K562 (cell line): Measurements from ENCODE around the gene SPCS3. TPM values are rescaled to one million over a fixed set of nuclear protein-coding genes. Genes with fewer than 3 reads are reported as not detected.

Experiments used
- ATAC-seq: fragments of 200-7000 bp; cut with Tn5 transposase; 3 replicates; pipeline ENCODE4 v1.9.1; 2020; ENCODE audit warnings: moderate library complexity
- BruUV-seq: library from RNA; stranded (reverse); fragments of 400-500 nt; replicated peaks from 2 replicates; lab custom pipeline; 2021; lab: Mats Ljungman, UMichigan
- CTCF ChIA-PET: fragments of 300-600 bp; formaldehyde crosslinking; extraction: SDS; loops from one replicate; lab custom pipeline; 2021; ENCODE audit warnings: low intra/inter-chr PET ratio; lab: Yijun Ruan, JAX
- POLR2A ChIA-PET: fragments of 300-600, 350-650 bp; sonication (Branson Sonifier 250); formaldehyde crosslinking; extraction: SDS; loops from one replicate; lab custom pipeline; 2021; ENCODE audit warnings: antibody characterized with exemption, inconsistent platforms; lab: Yijun Ruan, JAX
- DNase-seq, 4 experiments: peaks; one replicate each; pipeline versions ENCODE4 v3.0.0 to v3.0.0-alpha.2; 2011 to 2018; ENCODE audit warnings: low spot score in 3 of 4, mixed read lengths in 3 of 4; ENCODE audit errors: extremely low read depth in 1 of 4
- FAIRE-seq: peaks from 2 replicates; lab custom pipeline; 2011; peaks lifted over from hg19 to GRCh38; lab: Jason Lieb, UNC
- H2AFZ ChIP-seq: 2 replicates; pipeline ENCODE4 v1.6.0; 2011; ENCODE audit warnings: low read depth, low read length, control low read depth, inconsistent platforms
- H3K27ac ChIP-seq: fragments of 200-600 bp; 3 replicates; pipeline ENCODE4 v1.8.0; 2011; ENCODE audit warnings: low read depth, mild to moderate bottlenecking, control low read depth, inconsistent platforms, low read length, moderate library complexity, mixed read lengths; ENCODE audit errors: extremely low read depth
- H3K27me3 ChIP-seq, 2 experiments: fragments of 300-600 bp in 1 of 2; 2 replicates in 1 of 2; 3 replicates in 1 of 2; pipeline versions ENCODE4 v1.6.0 to v1.8.0; 2011; ENCODE audit warnings: inconsistent platforms in 2 of 2, low read length in 2 of 2, mild to moderate bottlenecking in 1 of 2, mixed read lengths in 1 of 2, moderate library complexity in 1 of 2; ENCODE audit not compliant: control insufficient read depth in 2 of 2, insufficient read depth in 2 of 2
- H3K36me3 ChIP-seq: fragments of 300-600 bp; 3 replicates; pipeline ENCODE4 v1.8.0; 2011; ENCODE audit warnings: mild to moderate bottlenecking, low read length, inconsistent platforms; ENCODE audit not compliant: control insufficient read depth, insufficient read depth
- H3K4me1 ChIP-seq, 2 experiments: fragments of 200-600 bp in 1 of 2; replicated peaks in 1 of 2; 2 replicates in 1 of 2; 3 replicates in 1 of 2; pipeline versions ENCODE4 v1.5.1 to v1.8.0; 2011; ENCODE audit warnings: inconsistent platforms in 2 of 2, low read length in 2 of 2, mild to moderate bottlenecking in 1 of 2, mixed read lengths in 1 of 2, moderate library complexity in 1 of 2; ENCODE audit not compliant: control insufficient read depth in 2 of 2, insufficient read depth in 2 of 2
- H3K4me2 ChIP-seq: 2 replicates; pipeline ENCODE4 v1.6.1; 2011; ENCODE audit warnings: low read length, control low read depth, inconsistent platforms, mixed read lengths; ENCODE audit not compliant: insufficient read depth
- H3K4me3 ChIP-seq: fragments of 200-600 bp; sonication (generic), shearing (Covaris generic); 2 replicates; pipeline ENCODE4 v1.5.1; 2016; ENCODE audit warnings: control low read depth, inconsistent platforms
- H3K79me2 ChIP-seq: fragments of 200-600 bp; 3 replicates; pipeline ENCODE4 v1.8.0; 2011; ENCODE audit warnings: low read length, inconsistent platforms; ENCODE audit not compliant: control insufficient read depth, insufficient read depth
- H3K9ac ChIP-seq, 2 experiments: 2 replicates each; pipeline versions ENCODE4 v1.6.0 to v1.6.1; 2011; ENCODE audit warnings: low read depth in 2 of 2, low read length in 2 of 2, control low read depth in 1 of 2, inconsistent platforms in 1 of 2, mild to moderate bottlenecking in 1 of 2, mixed read lengths in 1 of 2; ENCODE audit not compliant: insufficient read depth in 1 of 2
- H3K9me1 ChIP-seq: one replicate; pipeline ENCODE4 v1.6.0; 2011; ENCODE audit warnings: inconsistent platforms, mild to moderate bottlenecking, low read length, moderate library complexity; ENCODE audit not compliant: control insufficient read depth, insufficient read depth
- H3K9me3 ChIP-seq: replicated peaks from 2 replicates; pipeline ENCODE4 v1.5.1; 2011; ENCODE audit warnings: low read depth, low read length, inconsistent platforms; ENCODE audit not compliant: control insufficient read depth, insufficient read depth
- H4K20me1 ChIP-seq: replicated peaks from 2 replicates; pipeline ENCODE4 v1.6.1; 2011; ENCODE audit warnings: low read length, inconsistent platforms, mixed read lengths; ENCODE audit not compliant: control insufficient read depth, insufficient read depth
- AFF1 ChIP-seq, 2 experiments: fragments of 450-650 bp; IDR thresholded peaks; 2 replicates each; pipeline ENCODE4 v1.6.1; 2018; ENCODE audit warnings: mild to moderate bottlenecking in 2 of 2, low read depth in 1 of 2; ENCODE audit not compliant: partially characterized antibody in 2 of 2
- CBFB ChIP-seq: sonication (generic); formaldehyde crosslinking; IDR thresholded peaks from 2 replicates; pipeline ENCODE4 v1.4.0; 2020; ENCODE audit warnings: mild to moderate bottlenecking, missing genetic modification reagents
- CREBBP ChIP-seq: IDR thresholded peaks from one replicate; pipeline ENCODE4 v1.6.1; 2012; ENCODE audit warnings: low read depth, mild to moderate bottlenecking, control low read depth, inconsistent platforms, low read length
- ERF ChIP-seq: fragments of 450-650 bp; formaldehyde crosslinking; IDR thresholded peaks from 2 replicates; pipeline ENCODE4 v1.4.0; 2020; ENCODE audit warnings: mild to moderate bottlenecking, mixed read lengths
- GABPB2 ChIP-seq: fragments of 250-450 bp; sonication (Bioruptor Pico); conservative IDR thresholded peaks from 2 replicates; pipeline ENCODE4 v1.5.1; 2021; ENCODE audit warnings: mild to moderate bottlenecking
- MEIS2 ChIP-seq: fragments of 450-650 bp; IDR thresholded peaks from 2 replicates; pipeline ENCODE4 v1.6.1; 2014; ENCODE audit warnings: mild to moderate bottlenecking; ENCODE audit not compliant: partially characterized antibody
- NCOR1 ChIP-seq: fragments of 450-650 bp; IDR thresholded peaks from 2 replicates; pipeline ENCODE4 v1.6.1; 2016; ENCODE audit warnings: mild to moderate bottlenecking, moderate library complexity
- NEUROD1 ChIP-seq: fragments of 150-350 bp; IDR thresholded peaks from 2 replicates; pipeline ENCODE4 v1.6.1; 2014; ENCODE audit warnings: borderline replicate concordance, low read length, low read depth; ENCODE audit not compliant: partially characterized antibody
- RAD21 ChIP-seq, 2 experiments: fragments of 250-450 bp in 1 of 2; fragments of 450-650 bp in 1 of 2; sonication (Bioruptor Pico) in 1 of 2; formaldehyde crosslinking in 1 of 2; IDR thresholded peaks in 1 of 2; conservative IDR thresholded peaks in 1 of 2; 2 replicates each; pipeline versions ENCODE4 v1.4.0 to v1.8.0; 2020 to 2022; ENCODE audit warnings: mild to moderate bottlenecking in 2 of 2, moderate library complexity in 1 of 2
- THRAP3 ChIP-seq: fragments of 450-650 bp; IDR thresholded peaks from 2 replicates; pipeline ENCODE4 v1.6.1; 2016; ENCODE audit warnings: mild to moderate bottlenecking, inconsistent platforms, borderline replicate concordance
- ZNF197 ChIP-seq: fragments of 200-800 bp; sonication (Bioruptor generic); IDR thresholded peaks from 2 replicates; pipeline ENCODE4 v1.6.1; 2016; ENCODE audit warnings: low read depth, missing genetic modification characterization, missing compliant biosample characterization
- WGBS: fragments of 100-300 bp; shearing (Covaris generic); methylation state at CpG from one replicate; pipeline ENCODE4 v1.1.6; 2016; ENCODE audit warnings: low coverage, mixed read lengths; ENCODE audit not compliant: insufficient coverage; ENCODE audit errors: missing lambda C conversion rate; 5-methylcytosine and 5-hydroxymethylcytosine counted together
- in situ Hi-C: fragments of 300-500 bp; cut with MboI; formaldehyde crosslinking; loops from 4 replicates; pipeline ENCODE4 v1.15.0; 2018; ENCODE audit warnings: inconsistent platforms, mixed read lengths
- intact Hi-C: fragments of 100-400 bp; cut with micrococcal nuclease; formaldehyde crosslinking; loops from 2 replicates; pipeline ENCODE4 v1.14.2; 2022
- polyA plus RNA-seq, 8 experiments: library from polyadenylated mRNA; depleted of rRNA in 4 of 8; stranded (reverse) in 5 of 8; unstranded in 3 of 8; fragments of >200 nt; fragmentation: Nextera tagmentation in 2 of 8; fragmentation: Illumina TruSeq in 1 of 8; extraction: Ambion mirVana in 2 of 8; extraction: Trizol in 1 of 8; gene quantifications; 2 replicates each; pipeline versions ENCODE4 v1.2.1 to v1.2.3, GENCODE V29; 2011 to 2014; ENCODE audit warnings: inconsistent platforms in 1 of 8, missing spikeins in 1 of 8
- total RNA-seq, 7 experiments: library from RNA; depleted of rRNA in 6 of 7; stranded (reverse); fragments of >200 nt in 6 of 7; fragmentation: Illumina TruSeq in 2 of 7; extraction: Trizol in 2 of 7; gene quantifications; 2 replicates each; pipeline versions ENCODE4 v1.2.1 to v1.2.3, GENCODE V29; 2011 to 2021; ENCODE audit warnings: low replicate concordance in 1 of 7
- TF ChIP-seq, protein P1 (sequence below): fragments of 250-450 bp; sonication (Bioruptor Pico); IDR thresholded peaks from 2 replicates; pipeline ENCODE4 v1.5.0; 2021

Gene SPCS3
- total and polyA plus RNA-seq, 9 of the 15 experiments (the other 6 are each of a cell fraction or from before 2014, with no cell fraction given): 64.6 to 196 (median 85.4) TPM

GRCh38 chr4:176298664-176299063, 21.1 kb upstream of the SPCS3 start (continued):
- TF ChIP-seq AFF1 (IDR thresholded peaks at IDR 0.05; ENCODE audit: low read depth in 1 of 2, partially characterized antibody in 2 of 2): no peak
- TF ChIP-seq RAD21 (CRISPR knock-in tag; conservative IDR thresholded peaks at IDR 0.05 in 1 of 2, IDR thresholded peaks at IDR 0.05 in 1 of 2): no peak
- no peak for TF ChIP-seq ERF (CRISPR knock-in tag)
- no peak for TF ChIP-seq CBFB (CRISPR knock-in tag)
- no peak for TF ChIP-seq CREBBP

DNA sequence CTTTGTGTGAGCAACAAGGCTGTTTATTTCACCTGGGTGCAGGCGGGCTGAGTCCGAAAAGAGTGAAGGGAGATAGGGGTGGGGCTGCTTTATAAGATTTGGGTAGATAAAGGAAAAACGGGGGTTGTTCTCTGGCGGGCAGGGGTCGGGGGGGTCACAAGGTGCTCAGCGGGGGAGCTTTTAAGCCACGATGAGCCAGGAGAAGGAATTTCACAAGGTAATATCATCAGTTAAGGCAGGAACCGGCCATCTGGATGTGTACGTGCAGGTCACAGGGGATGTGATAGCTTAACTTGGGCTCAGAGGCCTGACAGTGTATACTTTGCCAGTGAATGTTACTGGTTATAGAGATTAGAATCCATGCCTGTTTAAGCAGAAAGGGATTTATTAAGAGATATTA, 19.7 kb upstream of the SPCS3 start:
- 44% methylated on average over 3 of the region's 9 CpGs for WGBS
- intact Hi-C loops (no loop called here), in situ Hi-C loops (no loop called here)
- no peak overlapping the region for H2AFZ ChIP-seq
- H3K4me2 ChIP-seq: no peak overlapping the region
- ATAC-seq: no peak
- FAIRE-seq: no peak
- no peaks in the 10 kb centered on the region for H3K36me3 ChIP-seq
- no peak overlapping the region for H3K9ac ChIP-seq
- H3K4me1 ChIP-seq: no peaks in the 10 kb centered on the region; a peak in 1 of 5 replicates
- H3K9me3 ChIP-seq: no peaks in the 10 kb centered on the region
- no peaks in the 10 kb centered on the region for H3K27me3 ChIP-seq
- no peak overlapping the region for H3K4me3 ChIP-seq
- H3K79me2 ChIP-seq: no peaks in the 10 kb centered on the region
- no peaks in the 10 kb centered on the region for H4K20me1 ChIP-seq
- BruUV-seq: no TSS peak
- TF ChIP-seq MEIS2 (no peak), NCOR1 (no peak), ZNF197 (CRISPR knock-in tag) (no peak), THRAP3 (no peak), NEUROD1 (no peak), GABPB2 (CRISPR knock-in tag) (no peak)
- TF ChIP-seq, protein P1, sequence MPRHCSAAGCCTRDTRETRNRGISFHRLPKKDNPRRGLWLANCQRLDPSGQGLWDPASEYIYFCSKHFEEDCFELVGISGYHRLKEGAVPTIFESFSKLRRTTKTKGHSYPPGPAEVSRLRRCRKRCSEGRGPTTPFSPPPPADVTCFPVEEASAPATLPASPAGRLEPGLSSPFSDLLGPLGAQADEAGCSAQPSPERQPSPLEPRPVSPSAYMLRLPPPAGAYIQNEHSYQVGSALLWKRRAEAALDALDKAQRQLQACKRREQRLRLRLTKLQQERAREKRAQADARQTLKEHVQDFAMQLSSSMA (CRISPR knock-in tag): no peak
- no peak for DNase-seq
- H3K9me1 ChIP-seq: no peaks in the 10 kb centered on the region
- CTCF ChIA-PET: no interaction called here
- POLR2A ChIA-PET: no interaction called here
- H3K27ac ChIP-seq: no peak overlapping the region
